Measurements from ENCODE around the gene SLC44A3. TPM values are rescaled to one million over a fixed set of nuclear protein-coding genes. Genes with fewer than 3 reads are reported as not detected.

SLC44A3 gene
- polyA plus RNA-seq, 2 of the 4 experiments (the other 2 are of a cell fraction), result 1.9 to 5.4 TPM

DNA sequence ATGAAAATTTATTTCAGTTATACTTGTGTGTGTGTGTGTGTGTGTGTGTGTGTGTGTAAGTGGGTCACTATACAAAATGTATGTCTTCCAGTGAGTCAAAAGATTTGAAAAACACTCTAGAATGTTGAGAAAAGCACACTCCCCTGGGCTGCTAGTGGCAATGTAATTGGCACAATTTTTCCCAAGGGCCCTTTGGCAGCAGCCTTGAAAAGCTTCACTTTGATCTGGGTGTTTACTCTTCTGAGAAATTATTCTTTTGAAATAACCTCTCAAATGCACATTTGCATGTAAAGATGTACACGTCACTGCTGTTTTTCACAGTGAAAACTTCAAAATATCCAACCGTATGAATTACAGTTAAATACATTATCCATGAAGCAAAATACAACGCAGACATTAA, 22.1 kb upstream of the SLC44A3 start:
- peaks cover 34% of the 10 kb centered on the region for H3K4me1 ChIP-seq
- ATAC-seq (no peak), FAIRE-seq (no peak), DNase-seq (ENCODE audit: low read depth in 1 of 2, low spot score in 1 of 2) (no peak)
- no peak overlapping the region for H3K4me3 ChIP-seq
- no peaks in the 10 kb centered on the region for H3K9me3 ChIP-seq
- no peak overlapping the region; a peak in 1 of 6 replicates for H3K27ac ChIP-seq
- TF ChIP-seq KDM1A (IDR thresholded peaks at IDR 0.05; ENCODE audit: low read depth) (no peak), NFE2L2 (conservative IDR thresholded peaks at IDR 0.05; ENCODE audit: low read length) (no peak), POLR2AphosphoS2 (conservative IDR thresholded peaks at IDR 0.05; ENCODE audit: low read length) (no peak), MYC (IDR thresholded peaks at IDR 0.05; ENCODE audit: borderline replicate concordance, low read length) (no peak), MAZ (IDR thresholded peaks at IDR 0.05; ENCODE audit: borderline replicate concordance, low read depth, low read length) (no peak), ZSCAN20 (CRISPR knock-in tag; IDR thresholded peaks at IDR 0.05) (no peak), HDAC2 (IDR thresholded peaks at IDR 0.05) (no peak), ZNF302 (CRISPR knock-in tag; IDR thresholded peaks at IDR 0.05) (no peak), CHD4 (IDR thresholded peaks at IDR 0.05; ENCODE audit: borderline replicate concordance) (no peak), TP53 (CRISPR knock-in tag; IDR thresholded peaks at IDR 0.05) (no peak), EHMT2 (IDR thresholded peaks at IDR 0.05; ENCODE audit: low read depth) (no peak), PHF8 (IDR thresholded peaks at IDR 0.05; ENCODE audit: borderline replicate concordance, low read depth) (no peak), TFCP2L1 (CRISPR knock-in tag; IDR thresholded peaks at IDR 0.05) (no peak), NR3C1 (IDR thresholded peaks at IDR 0.05) (no peak), POLR2A (IDR thresholded peaks at IDR 0.05; ENCODE audit: low read length) (no peak), HOXB13 (CRISPR knock-in tag; IDR thresholded peaks at IDR 0.05; ENCODE audit: low read depth) (no peak), CHD2 (IDR thresholded peaks at IDR 0.05; ENCODE audit: low read length, partially characterized antibody) (no peak)
- TF ChIP-seq, protein P1, sequence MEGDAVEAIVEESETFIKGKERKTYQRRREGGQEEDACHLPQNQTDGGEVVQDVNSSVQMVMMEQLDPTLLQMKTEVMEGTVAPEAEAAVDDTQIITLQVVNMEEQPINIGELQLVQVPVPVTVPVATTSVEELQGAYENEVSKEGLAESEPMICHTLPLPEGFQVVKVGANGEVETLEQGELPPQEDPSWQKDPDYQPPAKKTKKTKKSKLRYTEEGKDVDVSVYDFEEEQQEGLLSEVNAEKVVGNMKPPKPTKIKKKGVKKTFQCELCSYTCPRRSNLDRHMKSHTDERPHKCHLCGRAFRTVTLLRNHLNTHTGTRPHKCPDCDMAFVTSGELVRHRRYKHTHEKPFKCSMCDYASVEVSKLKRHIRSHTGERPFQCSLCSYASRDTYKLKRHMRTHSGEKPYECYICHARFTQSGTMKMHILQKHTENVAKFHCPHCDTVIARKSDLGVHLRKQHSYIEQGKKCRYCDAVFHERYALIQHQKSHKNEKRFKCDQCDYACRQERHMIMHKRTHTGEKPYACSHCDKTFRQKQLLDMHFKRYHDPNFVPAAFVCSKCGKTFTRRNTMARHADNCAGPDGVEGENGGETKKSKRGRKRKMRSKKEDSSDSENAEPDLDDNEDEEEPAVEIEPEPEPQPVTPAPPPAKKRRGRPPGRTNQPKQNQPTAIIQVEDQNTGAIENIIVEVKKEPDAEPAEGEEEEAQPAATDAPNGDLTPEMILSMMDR (IDR thresholded peaks at IDR 0.05), result no peak
- TF ChIP-seq, protein P2, sequence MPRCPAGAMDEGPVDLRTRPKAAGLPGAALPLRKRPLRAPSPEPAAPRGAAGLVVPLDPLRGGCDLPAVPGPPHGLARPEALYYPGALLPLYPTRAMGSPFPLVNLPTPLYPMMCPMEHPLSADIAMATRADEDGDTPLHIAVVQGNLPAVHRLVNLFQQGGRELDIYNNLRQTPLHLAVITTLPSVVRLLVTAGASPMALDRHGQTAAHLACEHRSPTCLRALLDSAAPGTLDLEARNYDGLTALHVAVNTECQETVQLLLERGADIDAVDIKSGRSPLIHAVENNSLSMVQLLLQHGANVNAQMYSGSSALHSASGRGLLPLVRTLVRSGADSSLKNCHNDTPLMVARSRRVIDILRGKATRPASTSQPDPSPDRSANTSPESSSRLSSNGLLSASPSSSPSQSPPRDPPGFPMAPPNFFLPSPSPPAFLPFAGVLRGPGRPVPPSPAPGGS (IDR thresholded peaks at IDR 0.05), result no peak
- 86% methylated on average over 3 of the region's 3 CpGs for WGBS (ENCODE audit: missing lambda C conversion rate)
- H3K4me2 ChIP-seq, result no peak overlapping the region
- ChIA-PET CTCF (no interaction called here), POLR2A (no interaction called here)

DNA sequence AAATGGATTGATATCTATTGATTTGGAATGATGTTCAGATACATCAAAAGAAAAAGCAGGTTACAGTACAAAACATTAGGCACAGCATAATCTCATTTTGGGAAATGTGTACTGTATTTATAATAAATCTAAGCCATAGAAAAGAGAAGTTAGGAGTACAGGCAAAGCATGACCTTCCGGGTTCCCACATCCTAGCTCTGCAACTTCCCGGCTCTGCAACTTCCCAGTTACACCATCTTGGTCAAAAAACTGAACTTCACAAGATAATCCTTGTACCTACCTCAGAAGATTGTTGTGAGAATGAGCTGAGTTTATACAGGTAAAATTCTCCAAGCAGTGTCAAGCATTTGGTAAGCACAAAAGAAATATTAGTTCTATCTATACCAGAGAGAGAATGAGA, 21.7 kb upstream of the SLC44A3 start:
- Histone ChIP-seq H3K27ac (no peak overlapping the region), H3K4me2 (no peak overlapping the region), H3K9me3 (no peaks in the 10 kb centered on the region), H3K4me3 (no peak overlapping the region), H3K4me1 (peaks cover 30% of the 10 kb centered on the region)
- CTCF ChIA-PET, result no interaction called here
- TF ChIP-seq RCOR1 (IDR thresholded peaks at IDR 0.05; ENCODE audit: low read depth, low read length), result no peak
- no peak for TF ChIP-seq HOXA7 (CRISPR knock-in tag; IDR thresholded peaks at IDR 0.05)
- TF ChIP-seq KDM1A (IDR thresholded peaks at IDR 0.05; ENCODE audit: low read depth), result no peak
- TF ChIP-seq, protein P3, sequence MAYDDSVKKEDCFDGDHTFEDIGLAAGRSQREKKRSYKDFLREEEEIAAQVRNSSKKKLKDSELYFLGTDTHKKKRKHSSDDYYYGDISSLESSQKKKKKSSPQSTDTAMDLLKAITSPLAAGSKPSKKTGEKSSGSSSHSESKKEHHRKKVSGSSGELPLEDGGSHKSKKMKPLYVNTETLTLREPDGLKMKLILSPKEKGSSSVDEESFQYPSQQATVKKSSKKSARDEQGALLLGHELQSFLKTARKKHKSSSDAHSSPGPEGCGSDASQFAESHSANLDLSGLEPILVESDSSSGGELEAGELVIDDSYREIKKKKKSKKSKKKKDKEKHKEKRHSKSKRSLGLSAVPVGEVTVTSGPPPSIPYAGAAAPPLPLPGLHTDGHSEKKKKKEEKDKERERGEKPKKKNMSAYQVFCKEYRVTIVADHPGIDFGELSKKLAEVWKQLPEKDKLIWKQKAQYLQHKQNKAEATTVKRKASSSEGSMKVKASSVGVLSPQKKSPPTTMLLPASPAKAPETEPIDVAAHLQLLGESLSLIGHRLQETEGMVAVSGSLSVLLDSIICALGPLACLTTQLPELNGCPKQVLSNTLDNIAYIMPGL (CRISPR knock-in tag; IDR thresholded peaks at IDR 0.05; ENCODE audit: borderline replicate concordance), result no peak
- TF ChIP-seq NPAS2 (CRISPR knock-in tag; IDR thresholded peaks at IDR 0.05; ENCODE audit: borderline replicate concordance), result no peak
- no peak for TF ChIP-seq FOXS1 (CRISPR knock-in tag; IDR thresholded peaks at IDR 0.05)
- no peak for TF ChIP-seq EHF (CRISPR knock-in tag; IDR thresholded peaks at IDR 0.05)
- no peak for TF ChIP-seq EHMT2 (IDR thresholded peaks at IDR 0.05; ENCODE audit: low read depth)
- TF ChIP-seq ZC3H11A (IDR thresholded peaks at IDR 0.05), result no peak
- no peak for DNase-seq (ENCODE audit: low read depth in 1 of 2, low spot score in 1 of 2)
- POLR2A ChIA-PET, result no interaction called here
- ATAC-seq, result no peak
- WGBS (ENCODE audit: missing lambda C conversion rate), result 100% methylated on average over 2 of the region's 2 CpGs
- FAIRE-seq, result no peak
